ENCODE data around the gene FBLN5. TPM values are rescaled to one million over a fixed set of nuclear protein-coding genes. Genes with fewer than 3 reads are reported as not detected.

FBLN5 gene
- total RNA-seq, 3 donors from 2014 or later = 6.1 to 56.7 (median 18.6) TPM

DNA sequence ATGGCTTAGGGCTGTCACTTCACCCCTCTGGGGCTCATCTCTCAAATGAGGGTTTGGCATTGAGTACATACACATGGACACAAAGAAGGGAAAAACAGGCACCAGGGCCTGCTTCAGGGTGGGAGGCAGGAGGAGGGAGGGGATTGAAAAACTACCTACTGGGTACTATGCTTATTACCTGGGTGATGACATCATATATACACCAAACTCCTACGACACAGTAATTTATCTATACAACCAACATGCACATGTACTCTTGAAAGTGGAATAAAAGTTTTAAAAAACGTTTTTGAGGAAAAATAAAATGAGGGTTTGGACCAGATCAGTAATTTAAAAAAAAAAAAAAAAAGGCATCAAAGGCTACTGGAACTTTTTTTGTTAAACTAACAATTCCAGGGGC lies 76.6 kb downstream of the FBLN5 start:
- no peak overlapping the region for H3K4me3 ChIP-seq
- TF ChIP-seq, protein P1, sequence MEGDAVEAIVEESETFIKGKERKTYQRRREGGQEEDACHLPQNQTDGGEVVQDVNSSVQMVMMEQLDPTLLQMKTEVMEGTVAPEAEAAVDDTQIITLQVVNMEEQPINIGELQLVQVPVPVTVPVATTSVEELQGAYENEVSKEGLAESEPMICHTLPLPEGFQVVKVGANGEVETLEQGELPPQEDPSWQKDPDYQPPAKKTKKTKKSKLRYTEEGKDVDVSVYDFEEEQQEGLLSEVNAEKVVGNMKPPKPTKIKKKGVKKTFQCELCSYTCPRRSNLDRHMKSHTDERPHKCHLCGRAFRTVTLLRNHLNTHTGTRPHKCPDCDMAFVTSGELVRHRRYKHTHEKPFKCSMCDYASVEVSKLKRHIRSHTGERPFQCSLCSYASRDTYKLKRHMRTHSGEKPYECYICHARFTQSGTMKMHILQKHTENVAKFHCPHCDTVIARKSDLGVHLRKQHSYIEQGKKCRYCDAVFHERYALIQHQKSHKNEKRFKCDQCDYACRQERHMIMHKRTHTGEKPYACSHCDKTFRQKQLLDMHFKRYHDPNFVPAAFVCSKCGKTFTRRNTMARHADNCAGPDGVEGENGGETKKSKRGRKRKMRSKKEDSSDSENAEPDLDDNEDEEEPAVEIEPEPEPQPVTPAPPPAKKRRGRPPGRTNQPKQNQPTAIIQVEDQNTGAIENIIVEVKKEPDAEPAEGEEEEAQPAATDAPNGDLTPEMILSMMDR (IDR thresholded peaks at IDR 0.05) = no peak
- no peak for DNase-seq
- no peaks in the 10 kb centered on the region for H3K9me3 ChIP-seq
- no peak for ATAC-seq
- intact Hi-C loops (cut with DNase I, micrococcal nuclease) = no loop called here
- H3K4me1 ChIP-seq (ENCODE audit: low read depth) = peaks cover 31% of the 10 kb centered on the region
- H3K36me3 ChIP-seq (ENCODE audit: low read depth) = no peaks in the 10 kb centered on the region

DNA sequence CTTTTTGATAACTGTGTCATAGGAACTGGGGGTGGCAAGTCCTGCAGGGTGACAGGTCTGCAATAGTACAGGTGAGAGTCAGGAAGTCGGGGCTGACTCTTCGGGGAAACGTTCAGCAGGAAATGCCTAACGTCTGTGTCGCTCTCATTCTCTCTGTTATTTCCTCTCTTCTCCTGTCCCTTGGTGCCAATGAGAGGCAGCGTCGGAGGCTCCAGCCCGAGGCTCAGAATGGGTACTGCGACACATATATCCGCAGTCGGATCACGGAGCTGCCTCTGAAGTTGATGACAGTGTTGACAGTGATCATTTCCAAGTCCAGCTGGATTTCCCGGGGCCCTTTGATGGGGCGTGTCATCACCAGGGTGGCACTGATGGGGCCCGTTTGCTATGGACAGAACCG lies 77.5 kb downstream of the FBLN5 start:
- H3K4me3 ChIP-seq = no peak overlapping the region
- intact Hi-C loops (cut with DNase I, micrococcal nuclease) = no loop called here
- TF ChIP-seq, protein P1 (IDR thresholded peaks at IDR 0.05) = no peak
- DNase-seq = peak; percentile 51 to 66 (median 60)
- no peaks in the 10 kb centered on the region for H3K9me3 ChIP-seq
- H3K4me1 ChIP-seq (ENCODE audit: low read depth) = peaks cover 31% of the 10 kb centered on the region
- ATAC-seq = peak; percentile 41
- no peaks in the 10 kb centered on the region for H3K36me3 ChIP-seq (ENCODE audit: low read depth)

DNA sequence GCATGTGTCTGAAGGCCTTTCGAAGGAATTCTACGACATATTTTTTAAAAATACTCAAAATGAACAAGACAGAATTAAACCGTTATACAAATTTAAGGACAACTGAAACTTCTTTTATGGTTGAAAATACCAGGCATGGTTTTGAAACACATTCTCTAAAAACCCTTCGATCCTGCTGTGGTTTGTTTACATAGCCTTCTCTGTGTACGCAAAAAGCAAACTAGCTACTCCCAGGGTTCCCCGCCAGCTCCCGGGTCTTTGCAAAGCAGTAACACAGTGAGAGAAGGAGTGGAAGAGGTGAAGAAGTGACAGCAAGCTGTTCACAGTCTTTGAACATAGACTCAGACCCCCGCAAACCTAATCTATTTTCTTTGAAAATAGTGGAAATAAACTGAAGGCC lies 77.9 kb downstream of the FBLN5 start:
- TF ChIP-seq, protein P1 (IDR thresholded peaks at IDR 0.05) = no peak
- H3K4me1 ChIP-seq (ENCODE audit: low read depth) = peaks cover 31% of the 10 kb centered on the region
- intact Hi-C loops (cut with DNase I, micrococcal nuclease) = no loop called here

DNA sequence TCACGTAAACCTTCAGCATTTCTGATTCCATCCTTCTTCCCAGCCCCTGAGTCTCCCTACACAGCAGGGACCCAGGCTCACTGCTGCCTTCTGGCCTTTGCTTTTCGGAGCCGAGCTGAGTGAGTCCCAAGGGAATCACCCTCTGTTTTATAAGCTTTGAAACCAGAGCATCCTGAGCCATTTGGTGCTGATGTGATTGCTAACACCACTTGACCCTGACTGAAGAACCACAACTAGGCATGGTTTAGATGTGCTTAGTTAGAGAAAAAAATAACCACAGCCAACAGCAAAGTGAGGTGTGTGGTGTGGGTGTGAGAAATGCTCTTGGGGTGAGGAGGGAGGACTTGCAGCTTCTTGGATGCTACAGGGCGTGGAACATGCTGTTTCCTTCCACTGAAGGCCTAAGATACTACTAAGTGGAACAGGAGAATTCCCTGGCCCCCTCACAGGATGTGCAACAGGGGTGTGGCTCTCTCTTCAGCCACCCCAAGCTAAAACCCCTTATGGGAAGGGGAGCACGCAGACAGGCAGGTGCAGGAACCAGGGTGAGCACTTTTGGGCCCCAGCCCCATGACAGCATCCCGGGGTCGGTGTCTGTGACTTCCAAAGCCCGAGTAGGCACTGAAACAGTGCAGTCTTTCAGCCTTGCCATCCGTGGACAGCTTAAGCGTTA lies 80.0 kb downstream of the FBLN5 start, which contains the start of gene TC2N:
Gene TC2N (minus strand): TSS at position 221 of the 673 bp plus-strand sequence. CDS start 53,767 bp downstream, outside the sequence.
- TF ChIP-seq, protein P1 (IDR thresholded peaks at IDR 0.05) = no peak
- Histone ChIP-seq H3K4me3 (no peak within 1 kb of the TSS), H3K36me3 (ENCODE audit: low read depth) (no peaks in the 10 kb centered on the region), H3K4me1 (ENCODE audit: low read depth) (peaks cover 19% of the 10 kb centered on the region), H3K9me3 (no peaks in the 10 kb centered on the region)
- intact Hi-C loops (cut with DNase I, micrococcal nuclease) = no loop called here
- DNase-seq (no peak), ATAC-seq (peak; percentile 17)

More for the DNA sequence above, 77.9 kb downstream of the FBLN5 start:
- Histone ChIP-seq H3K36me3 (ENCODE audit: low read depth) (no peaks in the 10 kb centered on the region), H3K4me3 (no peak overlapping the region), H3K9me3 (no peaks in the 10 kb centered on the region)
- DNase-seq (no peak), ATAC-seq (no peak)

DNA sequence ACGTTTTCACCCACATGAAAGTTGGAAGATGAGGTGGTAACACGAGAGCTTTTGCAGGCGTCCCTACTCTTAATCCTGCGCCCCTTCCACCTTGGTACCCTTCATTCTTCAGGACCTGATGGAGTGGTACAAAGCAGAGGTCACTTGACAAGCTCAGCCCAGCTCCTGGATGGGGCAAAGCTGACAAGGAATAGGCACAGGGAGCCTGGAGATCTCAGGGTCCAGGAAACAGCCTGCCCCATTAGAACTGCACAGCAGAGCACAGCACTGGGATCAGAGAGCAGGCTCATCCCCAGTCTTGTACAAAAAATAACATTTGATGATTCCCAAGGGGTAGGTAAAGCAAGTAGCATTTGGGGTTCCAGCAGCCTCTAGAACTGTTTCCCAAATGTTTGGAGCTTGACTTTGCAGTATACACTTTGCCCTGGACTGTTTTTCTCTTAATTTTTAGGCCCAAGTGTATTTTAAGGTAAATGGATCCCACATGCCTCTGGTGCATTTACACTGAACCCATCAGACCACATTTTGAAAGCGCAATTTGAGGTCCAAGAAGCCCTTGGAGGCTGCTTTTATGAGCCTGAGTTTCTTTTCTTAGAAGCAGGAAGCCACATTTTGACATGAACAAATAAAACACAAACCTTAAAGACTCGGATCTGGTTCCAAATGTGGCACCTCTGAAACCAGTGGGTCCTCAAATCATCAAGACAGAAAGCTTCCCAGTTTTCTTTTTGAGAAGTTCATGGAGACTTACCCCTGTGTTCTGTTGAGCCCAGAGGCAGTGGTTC lies 80.8 kb downstream of the FBLN5 start:
- Histone ChIP-seq H3K36me3 (ENCODE audit: low read depth) (no peaks in the 10 kb centered on the region), H3K9me3 (no peaks in the 10 kb centered on the region), H3K4me1 (ENCODE audit: low read depth) (peaks cover 15% of the 10 kb centered on the region), H3K4me3 (no peak overlapping the region)
- intact Hi-C loops (cut with DNase I, micrococcal nuclease) = no loop called here
- no peak for ATAC-seq
- no peak for DNase-seq
- TF ChIP-seq, protein P1 (IDR thresholded peaks at IDR 0.05) = no peak

Measured in mucosa of descending colon (tissue), 3 donors.